ENCODE data around the gene KCNIP1. TPM values are rescaled to one million over a fixed set of nuclear protein-coding genes. Genes with fewer than 3 reads are reported as not detected.
"Not testable (repeated sequence)": the region's sequence is repeated elsewhere in the genome, so short reads cannot be mapped to it uniquely, and the experiment has no call there.

The KCNIP1 gene
- total RNA-seq, 1 experiment from 2014 or later: not detected

DNA sequence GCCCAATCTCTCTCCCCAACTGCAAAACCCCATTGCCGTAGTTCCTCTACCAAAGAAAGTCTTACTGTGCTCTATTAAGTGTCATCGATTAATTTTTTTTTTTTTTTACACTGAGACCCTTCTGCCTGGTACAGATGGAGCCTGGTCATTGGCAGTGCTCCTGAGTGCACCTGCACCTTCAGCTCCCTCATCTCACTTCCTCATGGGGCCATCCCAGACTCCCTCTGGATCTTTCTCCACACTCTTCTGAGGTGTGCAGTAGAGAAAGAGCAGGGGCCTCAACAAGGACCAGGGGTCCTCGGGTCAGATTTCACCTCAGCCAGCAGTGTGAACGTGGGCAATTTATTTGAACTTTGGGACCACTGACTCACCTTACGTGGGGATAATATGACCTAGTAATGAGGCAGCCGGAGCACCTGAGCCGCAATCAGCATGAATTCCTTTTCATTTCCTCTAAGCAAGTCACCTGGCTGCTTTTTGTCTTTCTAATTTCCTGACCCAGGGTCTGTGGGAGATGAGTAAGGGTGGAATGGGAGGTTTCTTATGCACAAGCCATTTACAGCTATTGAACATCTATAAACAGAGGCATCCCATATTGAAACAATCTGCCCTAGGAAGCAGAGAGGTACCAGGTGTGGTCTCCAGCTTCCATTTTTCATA lies 257.4 kb downstream of the KCNIP1 start:
- TF ChIP-seq TCF7L2 (IDR thresholded peaks at IDR 0.05; ENCODE audit: low read depth, low read length): no peak
- no peak for TF ChIP-seq POLR2AphosphoS5 (IDR thresholded peaks at IDR 0.05; ENCODE audit: low read depth, low read length)
- TF ChIP-seq, protein P1, sequence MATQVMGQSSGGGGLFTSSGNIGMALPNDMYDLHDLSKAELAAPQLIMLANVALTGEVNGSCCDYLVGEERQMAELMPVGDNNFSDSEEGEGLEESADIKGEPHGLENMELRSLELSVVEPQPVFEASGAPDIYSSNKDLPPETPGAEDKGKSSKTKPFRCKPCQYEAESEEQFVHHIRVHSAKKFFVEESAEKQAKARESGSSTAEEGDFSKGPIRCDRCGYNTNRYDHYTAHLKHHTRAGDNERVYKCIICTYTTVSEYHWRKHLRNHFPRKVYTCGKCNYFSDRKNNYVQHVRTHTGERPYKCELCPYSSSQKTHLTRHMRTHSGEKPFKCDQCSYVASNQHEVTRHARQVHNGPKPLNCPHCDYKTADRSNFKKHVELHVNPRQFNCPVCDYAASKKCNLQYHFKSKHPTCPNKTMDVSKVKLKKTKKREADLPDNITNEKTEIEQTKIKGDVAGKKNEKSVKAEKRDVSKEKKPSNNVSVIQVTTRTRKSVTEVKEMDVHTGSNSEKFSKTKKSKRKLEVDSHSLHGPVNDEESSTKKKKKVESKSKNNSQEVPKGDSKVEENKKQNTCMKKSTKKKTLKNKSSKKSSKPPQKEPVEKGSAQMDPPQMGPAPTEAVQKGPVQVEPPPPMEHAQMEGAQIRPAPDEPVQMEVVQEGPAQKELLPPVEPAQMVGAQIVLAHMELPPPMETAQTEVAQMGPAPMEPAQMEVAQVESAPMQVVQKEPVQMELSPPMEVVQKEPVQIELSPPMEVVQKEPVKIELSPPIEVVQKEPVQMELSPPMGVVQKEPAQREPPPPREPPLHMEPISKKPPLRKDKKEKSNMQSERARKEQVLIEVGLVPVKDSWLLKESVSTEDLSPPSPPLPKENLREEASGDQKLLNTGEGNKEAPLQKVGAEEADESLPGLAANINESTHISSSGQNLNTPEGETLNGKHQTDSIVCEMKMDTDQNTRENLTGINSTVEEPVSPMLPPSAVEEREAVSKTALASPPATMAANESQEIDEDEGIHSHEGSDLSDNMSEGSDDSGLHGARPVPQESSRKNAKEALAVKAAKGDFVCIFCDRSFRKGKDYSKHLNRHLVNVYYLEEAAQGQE (IDR thresholded peaks at IDR 0.05; ENCODE audit: insufficient read depth in 1 of 2, low read depth in 2 of 2, low read length in 1 of 2): no peak
- TF ChIP-seq, protein P2, sequence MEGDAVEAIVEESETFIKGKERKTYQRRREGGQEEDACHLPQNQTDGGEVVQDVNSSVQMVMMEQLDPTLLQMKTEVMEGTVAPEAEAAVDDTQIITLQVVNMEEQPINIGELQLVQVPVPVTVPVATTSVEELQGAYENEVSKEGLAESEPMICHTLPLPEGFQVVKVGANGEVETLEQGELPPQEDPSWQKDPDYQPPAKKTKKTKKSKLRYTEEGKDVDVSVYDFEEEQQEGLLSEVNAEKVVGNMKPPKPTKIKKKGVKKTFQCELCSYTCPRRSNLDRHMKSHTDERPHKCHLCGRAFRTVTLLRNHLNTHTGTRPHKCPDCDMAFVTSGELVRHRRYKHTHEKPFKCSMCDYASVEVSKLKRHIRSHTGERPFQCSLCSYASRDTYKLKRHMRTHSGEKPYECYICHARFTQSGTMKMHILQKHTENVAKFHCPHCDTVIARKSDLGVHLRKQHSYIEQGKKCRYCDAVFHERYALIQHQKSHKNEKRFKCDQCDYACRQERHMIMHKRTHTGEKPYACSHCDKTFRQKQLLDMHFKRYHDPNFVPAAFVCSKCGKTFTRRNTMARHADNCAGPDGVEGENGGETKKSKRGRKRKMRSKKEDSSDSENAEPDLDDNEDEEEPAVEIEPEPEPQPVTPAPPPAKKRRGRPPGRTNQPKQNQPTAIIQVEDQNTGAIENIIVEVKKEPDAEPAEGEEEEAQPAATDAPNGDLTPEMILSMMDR (IDR thresholded peaks at IDR 0.05): no peak
- no peak for TF ChIP-seq SIN3A (IDR thresholded peaks at IDR 0.05; ENCODE audit: borderline replicate concordance, insufficient read depth, low read depth, low read length)
- DNase-seq (ENCODE audit: low read depth, low spot score) (no peak), ATAC-seq (no peak)
- POLR2A ChIA-PET: no interaction called here
- CTCF ChIA-PET: no interaction called here
- Histone ChIP-seq H3K4me1 (ENCODE audit: control insufficient read depth, insufficient read depth, low read length) (no peaks in the 10 kb centered on the region), H3K36me3 (ENCODE audit: control insufficient read depth, insufficient read depth, low read length) (no peaks in the 10 kb centered on the region), H3K27ac (ENCODE audit: low read length) (no peak overlapping the region), H3K9me3 (ENCODE audit: control insufficient read depth, insufficient read depth, low read depth, low read length) (no peaks in the 10 kb centered on the region), H3K4me3 (ENCODE audit: low read depth in 2 of 2, low read length in 2 of 2) (no peak overlapping the region), H3K27me3 (ENCODE audit: control insufficient read depth, insufficient read depth, low read length) (no peaks in the 10 kb centered on the region)
- BruUV-seq (replicated peaks): no TSS peak
- in situ Hi-C loops (cut with HindIII; ENCODE audit: low pct_unique_long_range_greater_than_20kb, low sequenced_read_pairs): no loop called here
- intact Hi-C loops (cut with micrococcal nuclease; ENCODE audit: unreplicated experiment): no loop called here

DNA sequence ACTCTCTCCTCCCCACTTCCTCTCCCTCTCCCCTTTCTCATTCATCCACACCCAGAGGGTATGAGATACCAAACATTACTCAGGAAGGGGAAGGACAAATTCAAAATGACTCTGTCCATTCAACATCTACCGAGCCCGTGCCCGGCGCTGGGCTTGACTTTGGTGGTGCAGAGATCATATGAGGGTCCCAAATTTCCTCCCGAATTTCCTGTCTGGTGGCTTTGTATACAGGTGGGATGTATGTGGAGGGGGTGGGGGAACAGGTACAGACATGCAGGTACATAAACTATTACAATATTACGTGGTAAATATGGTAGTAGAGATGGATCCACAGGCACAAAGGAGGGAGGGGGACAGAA lies 257.9 kb downstream of the KCNIP1 start:
- H3K36me3 ChIP-seq (ENCODE audit: control insufficient read depth, insufficient read depth, low read length): no peaks in the 10 kb centered on the region
- no peak overlapping the region for H3K4me3 ChIP-seq (ENCODE audit: low read depth in 2 of 2, low read length in 2 of 2)
- ATAC-seq (no peak), DNase-seq (ENCODE audit: low read depth, low spot score) (no peak)
- H3K4me1 ChIP-seq (ENCODE audit: control insufficient read depth, insufficient read depth, low read length): no peaks in the 10 kb centered on the region
- POLR2A ChIA-PET: no interaction called here
- H3K9me3 ChIP-seq (ENCODE audit: control insufficient read depth, insufficient read depth, low read depth, low read length): no peaks in the 10 kb centered on the region
- intact Hi-C loops (cut with micrococcal nuclease; ENCODE audit: unreplicated experiment) (no loop called here), in situ Hi-C loops (cut with HindIII; ENCODE audit: low pct_unique_long_range_greater_than_20kb, low sequenced_read_pairs) (no loop called here)
- H3K27ac ChIP-seq (ENCODE audit: low read length): no peak overlapping the region
- CTCF ChIA-PET: no interaction called here
- TF ChIP-seq, protein P2 (IDR thresholded peaks at IDR 0.05): no peak
- no peak for TF ChIP-seq POLR2AphosphoS5 (IDR thresholded peaks at IDR 0.05; ENCODE audit: low read depth, low read length)
- H3K27me3 ChIP-seq (ENCODE audit: control insufficient read depth, insufficient read depth, low read length): no peaks in the 10 kb centered on the region; the same call in 1 of the 2 replicates
- no TSS peak for BruUV-seq (replicated peaks)

DNA sequence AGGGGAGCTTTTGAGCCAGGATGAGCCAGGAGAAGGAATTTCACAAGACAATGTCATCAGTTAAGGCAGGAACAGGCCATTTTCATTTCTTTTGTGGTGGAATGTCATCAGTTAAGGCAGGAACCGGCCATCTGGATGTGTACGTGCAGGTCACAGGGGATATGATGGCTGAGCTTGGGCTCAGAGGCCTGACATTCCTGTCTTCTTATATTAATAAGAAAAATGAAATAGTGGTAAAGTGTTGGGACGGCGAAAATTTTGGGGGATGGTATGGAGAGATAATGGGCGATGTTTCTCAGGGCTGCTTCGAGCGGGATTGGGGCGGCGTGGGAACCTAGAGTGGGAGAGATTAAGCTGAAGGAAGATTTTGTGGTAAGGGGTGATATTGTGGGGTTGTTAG lies 258.5 kb downstream of the KCNIP1 start:
- H3K27me3 ChIP-seq (ENCODE audit: control insufficient read depth, insufficient read depth, low read length); POLR2A ChIA-PET; H3K4me3 ChIP-seq (ENCODE audit: low read depth in 2 of 2, low read length in 2 of 2); in situ Hi-C loops (cut with HindIII; ENCODE audit: low pct_unique_long_range_greater_than_20kb, low sequenced_read_pairs); DNase-seq (ENCODE audit: low read depth, low spot score); H3K9me3 ChIP-seq (ENCODE audit: control insufficient read depth, insufficient read depth, low read depth, low read length); CTCF ChIA-PET; H3K4me1 ChIP-seq (ENCODE audit: control insufficient read depth, insufficient read depth, low read length); ATAC-seq; BruUV-seq (replicated peaks); H3K27ac ChIP-seq (ENCODE audit: low read length); H3K36me3 ChIP-seq (ENCODE audit: control insufficient read depth, insufficient read depth, low read length); intact Hi-C loops (cut with micrococcal nuclease; ENCODE audit: unreplicated experiment): not testable (repeated sequence)

DNA sequence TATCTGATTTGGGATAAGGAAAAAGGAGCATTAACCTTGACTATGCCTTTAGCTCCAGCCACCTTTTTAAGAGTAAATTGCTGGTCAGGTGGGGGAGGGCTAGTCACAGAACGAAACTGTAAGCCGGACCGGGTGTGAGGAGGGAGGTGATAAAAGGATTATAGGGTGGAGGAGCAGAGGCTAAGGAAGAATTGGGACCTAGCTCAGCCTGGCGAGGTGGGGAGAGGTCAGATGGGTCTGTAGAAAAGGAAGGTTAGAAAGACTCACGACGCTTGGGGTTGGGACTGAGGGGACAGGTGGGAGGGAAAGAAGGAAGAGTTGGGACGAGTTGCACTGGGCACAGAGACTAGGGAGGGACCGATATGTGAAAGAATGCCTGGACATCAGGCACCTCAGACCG lies 262.0 kb downstream of the KCNIP1 start:
- H3K27ac ChIP-seq (ENCODE audit: low read length); H3K27me3 ChIP-seq (ENCODE audit: control insufficient read depth, insufficient read depth, low read length); BruUV-seq (replicated peaks); intact Hi-C loops (cut with micrococcal nuclease; ENCODE audit: unreplicated experiment); H3K4me3 ChIP-seq (ENCODE audit: low read depth in 2 of 2, low read length in 2 of 2); CTCF ChIA-PET; DNase-seq (ENCODE audit: low read depth, low spot score); in situ Hi-C loops (cut with HindIII; ENCODE audit: low pct_unique_long_range_greater_than_20kb, low sequenced_read_pairs); H3K4me1 ChIP-seq (ENCODE audit: control insufficient read depth, insufficient read depth, low read length); ATAC-seq; H3K36me3 ChIP-seq (ENCODE audit: control insufficient read depth, insufficient read depth, low read length); H3K9me3 ChIP-seq (ENCODE audit: control insufficient read depth, insufficient read depth, low read depth, low read length); POLR2A ChIA-PET: not testable (repeated sequence)

Measured in Panc1 (cell line).